AG04450 (cell line): ENCODE measurements around the gene PML. TPM values are rescaled to one million over a fixed set of nuclear protein-coding genes. Genes with fewer than 3 reads are reported as not detected.
A peak's percentile ranks its signal among the peaks of the same experiment; 100 is the strongest.
"Not testable (repeated sequence)": the region's sequence is repeated elsewhere in the genome, so short reads cannot be mapped to it uniquely, and the experiment has no call there.

Source experiments
- CTCF ChIA-PET: fragments of 300-600, 350-600 bp; formaldehyde crosslinking; extraction: SDS; loops from one replicate; lab custom pipeline; 2022; ENCODE audit warnings: antibody characterized with exemption, inconsistent platforms; lab: Charles Lee
- POLR2A ChIA-PET: fragments of 350-600 bp; formaldehyde crosslinking; extraction: SDS; loops from one replicate; lab custom pipeline; 2021; ENCODE audit warnings: antibody characterized with exemption, inconsistent platforms; lab: Yijun Ruan, JAX
- DNase-seq: peaks from one replicate; pipeline ENCODE4 v3.0.0-alpha.2; 2011; ENCODE audit warnings: low read depth, low spot score
- H3K27ac ChIP-seq: one replicate; pipeline ENCODE4 v1.5.1; 2012; ENCODE audit warnings: low read depth, low read length, control low read depth
- H3K27me3 ChIP-seq: one replicate; pipeline ENCODE4 v1.6.0; 2012; ENCODE audit warnings: low read length; ENCODE audit not compliant: control insufficient read depth, insufficient read depth
- H3K4me3 ChIP-seq: 2 replicates; pipeline ENCODE4 v1.5.1; 2011; ENCODE audit warnings: mild to moderate bottlenecking, low read depth, low read length, control low read depth
- H3K9me3 ChIP-seq: 2 replicates; pipeline ENCODE4 v1.5.1; 2012; ENCODE audit warnings: low read length; ENCODE audit not compliant: control insufficient read depth, insufficient read depth
- polyA plus RNA-seq: library from polyadenylated mRNA; depleted of rRNA; stranded (reverse); fragments of >200 nt; gene quantifications from 2 replicates; pipeline ENCODE4 v1.2.3, GENCODE V29; 2011
- TF ChIP-seq, protein P1 (sequence below): IDR thresholded peaks from 2 replicates; pipeline ENCODE4 v1.5.1; 2011; ENCODE audit warnings: low read depth, low read length, control low read depth, inconsistent platforms

Gene PML
- polyA plus RNA-seq, 1 experiment = 7.6 TPM

DNA sequence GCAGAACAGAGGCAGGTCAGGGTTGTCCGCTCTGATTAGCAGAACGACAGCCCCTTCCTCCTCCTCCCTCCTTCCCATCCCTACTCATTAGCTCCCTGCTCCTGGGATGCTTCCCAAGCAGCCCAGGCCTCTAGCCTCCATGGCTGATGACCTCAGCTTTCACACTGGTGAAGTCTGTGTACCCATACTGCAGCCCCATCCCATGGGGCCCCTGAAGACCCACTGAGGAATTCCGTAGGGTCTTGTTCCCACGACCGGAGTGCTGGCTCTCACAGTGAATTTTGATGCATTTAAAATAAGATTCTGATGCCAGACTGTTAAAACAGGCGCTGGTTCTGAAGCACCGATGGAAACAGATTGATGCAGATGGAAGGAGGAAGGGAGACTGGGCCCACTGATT lies 51.8 kb downstream of the PML start:
- DNase-seq = no peak
- ChIA-PET POLR2A (no interaction called here), CTCF (interaction anchor here (0.6 to 6.1 kb wide), 3 partner anchors 8 to 82 kb away, joined by 4 to 77 read pairs (median 9); no protein-coding TSS in a partner anchor)
- TF ChIP-seq, protein P1, sequence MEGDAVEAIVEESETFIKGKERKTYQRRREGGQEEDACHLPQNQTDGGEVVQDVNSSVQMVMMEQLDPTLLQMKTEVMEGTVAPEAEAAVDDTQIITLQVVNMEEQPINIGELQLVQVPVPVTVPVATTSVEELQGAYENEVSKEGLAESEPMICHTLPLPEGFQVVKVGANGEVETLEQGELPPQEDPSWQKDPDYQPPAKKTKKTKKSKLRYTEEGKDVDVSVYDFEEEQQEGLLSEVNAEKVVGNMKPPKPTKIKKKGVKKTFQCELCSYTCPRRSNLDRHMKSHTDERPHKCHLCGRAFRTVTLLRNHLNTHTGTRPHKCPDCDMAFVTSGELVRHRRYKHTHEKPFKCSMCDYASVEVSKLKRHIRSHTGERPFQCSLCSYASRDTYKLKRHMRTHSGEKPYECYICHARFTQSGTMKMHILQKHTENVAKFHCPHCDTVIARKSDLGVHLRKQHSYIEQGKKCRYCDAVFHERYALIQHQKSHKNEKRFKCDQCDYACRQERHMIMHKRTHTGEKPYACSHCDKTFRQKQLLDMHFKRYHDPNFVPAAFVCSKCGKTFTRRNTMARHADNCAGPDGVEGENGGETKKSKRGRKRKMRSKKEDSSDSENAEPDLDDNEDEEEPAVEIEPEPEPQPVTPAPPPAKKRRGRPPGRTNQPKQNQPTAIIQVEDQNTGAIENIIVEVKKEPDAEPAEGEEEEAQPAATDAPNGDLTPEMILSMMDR = no peak
- Histone ChIP-seq H3K27me3 (no peaks in the 10 kb centered on the region), H3K4me3 (no peak overlapping the region), H3K9me3 (no peaks in the 10 kb centered on the region; the same call in 1 of the 2 replicates), H3K27ac (no peak overlapping the region)

- Histone ChIP-seq H3K4me3 (no peak overlapping the region), H3K9me3 (no peaks in the 10 kb centered on the region), H3K27me3 (no peaks in the 10 kb centered on the region), H3K27ac (peak overlapping the region; percentile 54)
- no peak for DNase-seq
- ChIA-PET POLR2A (interaction anchor here (2.5 kb wide), 1 partner anchor 10 kb away, joined by 15 read pairs; no protein-coding TSS in a partner anchor), CTCF (interaction anchor here (0.9 to 8.2 kb wide), 6 partner anchors 12 to 257 kb away, joined by 3 to 101 read pairs (median 6); no protein-coding TSS in a partner anchor)
- TF ChIP-seq, protein P1 = no peak
Measured at GRCh38 chr15:74050127-74050526, 55.6 kb downstream of the PML start.

GRCh38 chr15:74050556-74051234 lies 56.2 kb downstream of the PML start:
- CTCF ChIA-PET = interaction anchor here (0.7 to 8.2 kb wide), 4 partner anchors 12 to 79 kb away, joined by 3 to 101 read pairs (median 40); no protein-coding TSS in a partner anchor
- no peaks in the 10 kb centered on the region for H3K27me3 ChIP-seq
- no peaks in the 10 kb centered on the region for H3K9me3 ChIP-seq
- no peak for DNase-seq
- TF ChIP-seq, protein P1 = no peak
- H3K27ac ChIP-seq = peak overlapping the region; percentile 95
- POLR2A ChIA-PET = interaction anchor here (1.3 to 2.5 kb wide), 2 partner anchors 10 to 56 kb away, joined by 3 to 15 read pairs; partner anchors contain the start of gene PML
- H3K4me3 ChIP-seq = no peak overlapping the region

DNA sequence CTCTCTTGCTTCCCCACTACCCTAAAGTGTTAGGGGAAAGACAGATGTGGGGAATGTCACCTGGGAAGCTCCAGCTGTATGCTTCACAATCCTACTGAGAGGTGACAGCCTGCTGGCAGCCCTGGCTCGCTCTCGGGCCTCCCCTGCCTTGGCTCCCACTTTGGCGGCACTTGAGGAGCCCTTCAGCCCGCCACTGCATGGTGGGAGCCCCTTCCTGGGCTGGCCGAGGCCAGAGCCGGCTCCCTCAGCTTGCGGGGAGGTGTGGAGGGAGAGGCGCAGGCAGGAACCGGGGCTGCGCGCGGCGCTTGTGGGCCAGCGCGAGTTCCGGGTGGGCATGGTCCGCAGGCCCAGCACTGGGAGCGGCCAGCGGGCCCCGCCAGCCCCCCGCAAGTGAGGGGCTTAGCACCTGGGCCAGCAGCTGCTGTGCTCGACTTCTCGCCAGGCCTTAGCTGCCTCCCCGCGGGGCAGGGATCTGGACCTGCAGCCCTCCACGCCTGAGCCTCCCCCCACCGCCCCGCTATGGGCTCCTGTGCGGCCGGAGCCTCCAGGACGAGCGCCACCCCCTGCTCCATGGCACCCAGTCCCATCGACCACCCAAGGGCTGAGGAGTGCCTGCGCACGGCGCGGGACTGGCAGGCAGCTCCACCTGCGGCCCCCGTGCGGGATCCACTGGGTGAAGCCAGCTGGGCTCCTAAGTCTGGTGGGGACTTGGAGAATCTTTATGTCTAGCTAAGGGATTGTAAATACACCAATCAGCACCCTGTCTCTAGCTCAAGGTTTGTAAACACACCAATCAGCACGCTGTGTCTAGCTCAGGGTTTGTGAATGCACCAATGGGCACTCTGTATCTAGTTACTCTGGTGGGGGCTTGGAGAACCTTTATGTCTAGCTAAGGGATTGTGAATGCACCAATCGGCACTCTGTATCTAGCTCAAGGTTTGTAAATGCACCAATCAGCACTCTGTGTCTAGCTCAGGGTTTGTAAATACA lies 58.0 kb downstream of the PML start:
- not testable (repeated sequence) for H3K4me3 ChIP-seq, H3K9me3 ChIP-seq, H3K27me3 ChIP-seq, DNase-seq
- peak overlapping the region; percentile 75 for H3K27ac ChIP-seq
- ChIA-PET POLR2A (interaction anchor here (2.5 kb wide), 1 partner anchor 12 kb away, joined by 15 read pairs; no protein-coding TSS in a partner anchor), CTCF (interaction anchor here (0.6 to 8.2 kb wide), 20 partner anchors 11 to 310 kb away, joined by 3 to 101 read pairs (median 4); partner anchors contain the start of gene PML)

- H3K27ac ChIP-seq = no peak overlapping the region
- no peaks in the 10 kb centered on the region for H3K9me3 ChIP-seq
- ChIA-PET CTCF (interaction anchor here (0.6 to 8.2 kb wide), 25 partner anchors 10 to 769 kb away, joined by 3 to 101 read pairs (median 4); partner anchors contain the start of gene PML), POLR2A (no interaction called here)
- H3K27me3 ChIP-seq = peaks cover 6% of the 10 kb centered on the region
- TF ChIP-seq, protein P1 = no peak
- no peak for DNase-seq
- H3K4me3 ChIP-seq = no peak overlapping the region
Measured at GRCh38 chr15:74053517-74053916, 59.0 kb downstream of the PML start.
